PC-3 (cell line): Measurements from ENCODE around the gene TMEM59L. TPM values are rescaled to one million over a fixed set of nuclear protein-coding genes. Genes with fewer than 3 reads are reported as not detected.

ENCODE experiments used
- ATAC-seq: fragments of 200-7000 bp; cut with Tn5 transposase; 2 replicates; pipeline ENCODE4 v1.9.1; 2020; ENCODE audit warnings: mild to moderate bottlenecking, moderate library complexity
- BruUV-seq: library from RNA; stranded (reverse); fragments of 400-500 nt; replicated peaks from 2 replicates; lab custom pipeline; 2021; lab: Mats Ljungman, UMichigan
- CTCF ChIA-PET: fragments of 300-600 bp; sonication (Branson Sonifier 250); formaldehyde crosslinking; loops from one replicate; lab custom pipeline; 2022; ENCODE audit warnings: antibody characterized with exemption; lab: Charles Lee
- POLR2A ChIA-PET: fragments of 300-600 bp; sonication (Branson Sonifier 250); formaldehyde crosslinking; loops from one replicate; lab custom pipeline; 2022; ENCODE audit warnings: antibody characterized with exemption; ENCODE audit not compliant: unreplicated experiment; lab: Charles Lee
- DNase-seq: peaks from one replicate; pipeline ENCODE4 v3.0.0-alpha.2; 2015
- H2AFZ ChIP-seq: fragments of 300-600 bp; sonication (generic); 2 replicates; pipeline ENCODE4 v1.6.0; 2016; ENCODE audit warnings: antibody characterized with exemption, low read length
- H3F3A ChIP-seq: fragments of 300-600 bp; sonication (generic); one replicate; pipeline ENCODE4 v1.6.0; 2017; ENCODE audit warnings: antibody characterized with exemption, low read length, control low read depth, mild to moderate bottlenecking; ENCODE audit not compliant: unreplicated experiment
- H3K27ac ChIP-seq: fragments of 300-600 bp; sonication (generic); 2 replicates; pipeline ENCODE4 v1.5.1; 2016; ENCODE audit warnings: mild to moderate bottlenecking, low read length
- H3K27me3 ChIP-seq: fragments of 300-600 bp; sonication (generic); 2 replicates; pipeline ENCODE4 v1.6.1; 2016; ENCODE audit warnings: low read length, mixed read lengths
- H3K36me3 ChIP-seq: fragments of 300-600 bp; sonication (generic); 2 replicates; pipeline ENCODE4 v1.6.1; 2016; ENCODE audit warnings: low read depth, mixed run types, low read length, mixed read lengths
- H3K4me1 ChIP-seq: fragments of 300-600 bp; sonication (generic); 2 replicates; pipeline ENCODE4 v1.5.1; 2016; ENCODE audit warnings: low read length; ENCODE audit not compliant: insufficient read depth
- H3K4me2 ChIP-seq: fragments of 300-600 bp; sonication (generic); 2 replicates; pipeline ENCODE4 v1.6.0; 2016; ENCODE audit warnings: low read length
- H3K4me3 ChIP-seq: fragments of 300-600 bp; sonication (generic); 2 replicates; pipeline ENCODE4 v1.5.1; 2016; ENCODE audit warnings: mild to moderate bottlenecking, low read length, mixed read lengths
- H3K79me2 ChIP-seq: fragments of 300-600 bp; sonication (generic); 2 replicates; pipeline ENCODE4 v1.6.1; 2017; ENCODE audit warnings: low read length, mixed read lengths
- H3K9ac ChIP-seq: fragments of 300-600 bp; sonication (generic); 2 replicates; pipeline ENCODE4 v1.6.0; 2016; ENCODE audit warnings: mild to moderate bottlenecking, low read length
- H3K9me2 ChIP-seq: fragments of 300-600 bp; sonication (generic); replicated peaks from 2 replicates; pipeline ENCODE4 v1.6.1; 2016; ENCODE audit warnings: mixed run types, low read length, mixed read lengths
- H3K9me3 ChIP-seq: fragments of 300-600 bp; sonication (generic); 2 replicates; pipeline ENCODE4 v1.6.1; 2016; ENCODE audit warnings: low read length, mixed read lengths
- H4K20me1 ChIP-seq: fragments of 300-600 bp; sonication (generic); 2 replicates; pipeline ENCODE4 v1.6.1; 2016; ENCODE audit warnings: low read length, mixed read lengths
- CTCF ChIP-seq: fragments of 300-600 bp; sonication (generic); conservative IDR thresholded peaks from 2 replicates; pipeline ENCODE4 v1.5.1; 2017; ENCODE audit warnings: antibody characterized with exemption, low read depth, mild to moderate bottlenecking, low read length
- EZH2 ChIP-seq: fragments of 300-600 bp; sonication (generic); IDR thresholded peaks from one replicate; pipeline ENCODE4 v1.6.1; 2017; ENCODE audit warnings: antibody characterized with exemption, mild to moderate bottlenecking, low read length; ENCODE audit not compliant: unreplicated experiment
- EZH2phosphoT487 ChIP-seq: fragments of 300-600 bp; sonication (generic); IDR thresholded peaks from 2 replicates; pipeline ENCODE4 v1.6.1; 2018; ENCODE audit warnings: mild to moderate bottlenecking, antibody characterized with exemption, low read length, borderline replicate concordance
- intact Hi-C: fragments of 100-400 bp; cut with micrococcal nuclease; formaldehyde crosslinking; loops from 2 replicates; pipeline ENCODE4 v1.9.0; 2023
- total RNA-seq: library from RNA; depleted of rRNA; stranded (reverse); fragments of >200 nt; gene quantifications from 2 replicates; pipeline ENCODE4 v1.2.3, GENCODE V29; 2014

Gene TMEM59L
- total RNA-seq, 1 experiment from 2014 or later: 0.44 TPM

- intact Hi-C loops: no loop called here
- no TSS peak for BruUV-seq
- ChIA-PET POLR2A (no interaction called here), CTCF (no interaction called here)
- Histone ChIP-seq H3K9ac (no peak overlapping the region), H3K27ac (no peak overlapping the region), H3K4me2 (no peak overlapping the region), H4K20me1 (no peaks in the 10 kb centered on the region), H2AFZ (no peak overlapping the region), H3K36me3 (no peaks in the 10 kb centered on the region), H3K9me2 (no peaks in the 10 kb centered on the region), H3K9me3 (no peaks in the 10 kb centered on the region), H3K4me1 (peaks cover under 1% of the 10 kb centered on the region; the same call in 1 of the 2 replicates), H3K27me3 (peaks cover 21% of the 10 kb centered on the region), H3K79me2 (no peaks in the 10 kb centered on the region), H3F3A (no peaks in the 10 kb centered on the region), H3K4me3 (no peak overlapping the region)
- ATAC-seq (no peak), DNase-seq (no peak)
- TF ChIP-seq CTCF (no peak), EZH2 (no peak), EZH2phosphoT487 (no peak)
Measured at GRCh38 chr19:18617562-18617961, 4.9 kb downstream of the TMEM59L start.

- TF ChIP-seq EZH2: no peak
- no peak for TF ChIP-seq EZH2phosphoT487
- TF ChIP-seq CTCF: no peak
- Histone ChIP-seq H3K9me2 (no peaks in the 10 kb centered on the region), H3K9me3 (no peaks in the 10 kb centered on the region), H3K4me3 (no peak overlapping the region), H4K20me1 (no peaks in the 10 kb centered on the region), H3K79me2 (no peaks in the 10 kb centered on the region), H3K27ac (no peak overlapping the region), H2AFZ (no peak overlapping the region), H3K4me2 (no peak overlapping the region), H3F3A (no peaks in the 10 kb centered on the region), H3K36me3 (no peaks in the 10 kb centered on the region), H3K9ac (no peak overlapping the region), H3K27me3 (peaks cover 15% of the 10 kb centered on the region), H3K4me1 (no peaks in the 10 kb centered on the region)
- ChIA-PET POLR2A (no interaction called here), CTCF (no interaction called here)
- DNase-seq (no peak), ATAC-seq (no peak)
- intact Hi-C loops: no loop called here
- no TSS peak for BruUV-seq
Measured at GRCh38 chr19:18618236-18618635, 5.6 kb downstream of the TMEM59L start.

GRCh38 chr19:18620311-18620710 lies 7.6 kb downstream of the TMEM59L start:
- H3K36me3 ChIP-seq: no peaks in the 10 kb centered on the region
- no TSS peak for BruUV-seq

More at GRCh38 chr19:18620311-18620710, 7.6 kb downstream of the TMEM59L start:
- Histone ChIP-seq H3F3A (no peaks in the 10 kb centered on the region), H4K20me1 (no peaks in the 10 kb centered on the region), H3K4me3 (no peak overlapping the region), H3K9me2 (no peaks in the 10 kb centered on the region), H2AFZ (no peak overlapping the region), H3K27me3 (no peaks in the 10 kb centered on the region), H3K9me3 (no peaks in the 10 kb centered on the region), H3K79me2 (no peaks in the 10 kb centered on the region), H3K4me2 (no peak overlapping the region), H3K27ac (no peak overlapping the region), H3K9ac (no peak overlapping the region), H3K4me1 (no peaks in the 10 kb centered on the region)
- intact Hi-C loops: no loop called here
- ATAC-seq (no peak), DNase-seq (no peak)
- CTCF ChIA-PET: interaction anchor here (1.2 kb wide), 1 partner anchor 26 kb away, joined by 13 read pairs; no protein-coding TSS in a partner anchor
- POLR2A ChIA-PET: no interaction called here
- TF ChIP-seq CTCF (no peak), EZH2 (no peak), EZH2phosphoT487 (no peak)
